Measurements from ENCODE around the gene LRRN3. TPM values are rescaled to one million over a fixed set of nuclear protein-coding genes. Genes with fewer than 3 reads are reported as not detected.

The LRRN3 gene
- total and polyA plus RNA-seq, 10 of the 15 experiments (the other 5 are each of a cell fraction or from before 2014, with no cell fraction given) = 0.02 to 0.24 (median 0.11) TPM; not detected in 3

GRCh38 chr7:111108000-111108399, 17.1 kb downstream of the LRRN3 start:
- no peak for FAIRE-seq
- DNase-seq (ENCODE audit: low read depth, low spot score) = no peak
- SMC1A ChIA-PET (ENCODE audit: uncharacterized antibody, unreplicated experiment) = interaction anchor here (2.5 to 2.7 kb wide), 2 partner anchors 9 to 30 kb away, joined by 8 to 12 read pairs; no protein-coding TSS in a partner anchor
- Histone ChIP-seq H3K4me3 (no peak overlapping the region), H3K36me3 (ENCODE audit: control insufficient read depth in 2 of 2, insufficient read depth in 2 of 2, low read length in 1 of 2) (no peaks in the 10 kb centered on the region), H4K20me1 (ENCODE audit: control insufficient read depth, insufficient read depth) (no peaks in the 10 kb centered on the region), H3K79me2 (ENCODE audit: control insufficient read depth, insufficient read depth, low read length) (no peaks in the 10 kb centered on the region), H3K4me2 (ENCODE audit: control insufficient read depth, insufficient read depth) (no peak overlapping the region), H2AFZ (ENCODE audit: control insufficient read depth, low read depth, low read length) (no peak overlapping the region), H3K27ac (ENCODE audit: control insufficient read depth, insufficient read depth) (no peak overlapping the region), H3K27me3 (replicated peaks in 1 of 2; ENCODE audit: control insufficient read depth in 2 of 2, insufficient read depth in 2 of 2, low read length in 1 of 2) (no peaks in the 10 kb centered on the region), H3K9me3 (replicated peaks; ENCODE audit: control insufficient read depth, insufficient read depth, low read length) (no peaks in the 10 kb centered on the region; the same call in 1 of the 3 replicates), H3K4me1 (ENCODE audit: control insufficient read depth, insufficient read depth, low read length) (peaks cover 11% of the 10 kb centered on the region), H3K9ac (ENCODE audit: control insufficient read depth, insufficient read depth, low read length) (no peak overlapping the region)
- CTCF ChIA-PET = interaction anchor here (3.1 kb wide), 1 partner anchor 9 kb away, joined by 12 read pairs; no protein-coding TSS in a partner anchor
- WGBS (ENCODE audit: insufficient coverage, insufficient replicate concordance, low lambda C conversion rate, missing lambda C conversion rate) = 100% methylated on average over 1 of the region's 1 CpG
- intact Hi-C loops (cut with micrococcal nuclease; ENCODE audit: unreplicated experiment) = loop anchor here (10.0 kb wide), 1 partner anchor 663 kb away; no protein-coding TSS in a partner anchor
- no peak for TF ChIP-seq ZNF384 (IDR thresholded peaks at IDR 0.05; ENCODE audit: borderline replicate concordance, low read depth, low read length)
- no peak for TF ChIP-seq USF2 (IDR thresholded peaks at IDR 0.05; ENCODE audit: borderline replicate concordance, low read depth, low read length)
- TF ChIP-seq NR2C1 (IDR thresholded peaks at IDR 0.05) = no peak
- TF ChIP-seq EZH2 (IDR thresholded peaks at IDR 0.05; ENCODE audit: borderline replicate concordance, control insufficient read depth, low read depth, low read length) = no peak
- no peak for TF ChIP-seq KDM1A (IDR thresholded peaks at IDR 0.05; ENCODE audit: borderline replicate concordance)
- no peak for TF ChIP-seq BMI1 (IDR thresholded peaks at IDR 0.05; ENCODE audit: borderline replicate concordance)
- TF ChIP-seq USF1 (IDR thresholded peaks at IDR 0.05; ENCODE audit: borderline replicate concordance, extremely low read length, insufficient read depth, low read depth, low read length) = no peak
- TF ChIP-seq NRF1 (conservative IDR thresholded peaks at IDR 0.05; ENCODE audit: low read depth, low read length) = no peak
- no peak for TF ChIP-seq RELB (IDR thresholded peaks at IDR 0.05; ENCODE audit: low read depth)
- TF ChIP-seq CHD2 (IDR thresholded peaks at IDR 0.05; ENCODE audit: borderline replicate concordance, low read depth, low read length) = no peak
- TF ChIP-seq RAD21 (IDR thresholded peaks at IDR 0.05; ENCODE audit: insufficient read depth, low read depth, low read length) = no peak
- TF ChIP-seq ZBTB33 (IDR thresholded peaks at IDR 0.05) = no peak
- no peak for TF ChIP-seq SMARCA5 (IDR thresholded peaks at IDR 0.05)
- no peak for TF ChIP-seq YY1 (IDR thresholded peaks at IDR 0.05; ENCODE audit: low read depth, low read length)
- no peak for TF ChIP-seq EGR1 (IDR thresholded peaks at IDR 0.05; ENCODE audit: borderline replicate concordance in 1 of 2, low read depth in 2 of 2, low read length in 2 of 2)
- no peak for TF ChIP-seq BHLHE40 (IDR thresholded peaks at IDR 0.05; ENCODE audit: borderline replicate concordance in 1 of 2, low read depth in 2 of 2, low read length in 1 of 2)
- BruUV-seq (replicated peaks) = no TSS peak
- RAD21 ChIA-PET (ENCODE audit: unreplicated experiment) = interaction anchor here (1.3 kb wide), 1 partner anchor 13 kb away, joined by 3 read pairs; no protein-coding TSS in a partner anchor
- ATAC-seq = no peak
- in situ Hi-C loops (cut with MboI) = no loop called here
- POLR2A ChIA-PET = interaction anchor here (1.4 kb wide), 1 partner anchor 143 kb away, joined by 3 read pairs; no protein-coding TSS in a partner anchor

Data from GM12878 (cell line).